HepG2 (cell line): Measurements from ENCODE around the gene CYP2A6. TPM values are rescaled to one million over a fixed set of nuclear protein-coding genes. Genes with fewer than 3 reads are reported as not detected.

Experiments used
- BCLAF1 ChIP-seq: fragments of 450-650 bp; IDR thresholded peaks from 2 replicates; pipeline ENCODE4 v1.6.1; 2017; ENCODE audit warnings: mild to moderate bottlenecking
- CENPX ChIP-seq: sonication (generic); formaldehyde crosslinking; IDR thresholded peaks from 2 replicates; pipeline ENCODE4 v1.9.0; 2021; ENCODE audit warnings: mild to moderate bottlenecking, missing genetic modification reagents, moderate library complexity
- HNF4A ChIP-seq: sonication (generic); formaldehyde crosslinking; IDR thresholded peaks from 2 replicates; pipeline ENCODE4 v1.4.0; 2020; ENCODE audit warnings: missing genetic modification reagents
- HOXA9 ChIP-seq: sonication (generic); formaldehyde crosslinking; IDR thresholded peaks from 2 replicates; pipeline ENCODE4 v1.8.1; 2022; ENCODE audit warnings: missing genetic modification reagents, mild to moderate bottlenecking, moderate library complexity, borderline replicate concordance
- NBN ChIP-seq: fragments of 450-650 bp; conservative IDR thresholded peaks from 2 replicates; pipeline ENCODE4 v1.6.1; 2017
- PAX8 ChIP-seq: sonication (generic); formaldehyde crosslinking; IDR thresholded peaks from 2 replicates; pipeline ENCODE4 v1.8.0; 2022; ENCODE audit warnings: mild to moderate bottlenecking, missing genetic modification reagents, borderline replicate concordance
- PLRG1 ChIP-seq: fragments of 450-650 bp; conservative IDR thresholded peaks from 2 replicates; pipeline ENCODE4 v1.6.1; 2016
- PRPF4 ChIP-seq: fragments of 200-400 bp; formaldehyde crosslinking; IDR thresholded peaks from 2 replicates; pipeline ENCODE4 v1.6.1; 2016; ENCODE audit warnings: low read length, low read depth; ENCODE audit not compliant: poor library complexity, severe bottlenecking
- STAT6 ChIP-seq: sonication (generic); formaldehyde crosslinking; IDR thresholded peaks from 2 replicates; pipeline ENCODE4 v1.4.0; 2020; ENCODE audit warnings: missing genetic modification reagents, mild to moderate bottlenecking, borderline replicate concordance
- TEF ChIP-seq: sonication (generic); formaldehyde crosslinking; IDR thresholded peaks from 2 replicates; pipeline ENCODE4 v1.5.0; 2020; ENCODE audit warnings: missing genetic modification reagents
- ZGPAT ChIP-seq: IDR thresholded peaks from 2 replicates; pipeline ENCODE4 v1.6.1; 2016; ENCODE audit warnings: mild to moderate bottlenecking
- ZIK1 ChIP-seq: sonication (generic); formaldehyde crosslinking; IDR thresholded peaks from 2 replicates; pipeline ENCODE4 v1.5.0; 2020; ENCODE audit warnings: mild to moderate bottlenecking, low read depth, missing genetic modification reagents, borderline replicate concordance
- ZNF746 ChIP-seq: sonication (generic); formaldehyde crosslinking; IDR thresholded peaks from 2 replicates; pipeline ENCODE4 v1.8.0; 2022; ENCODE audit warnings: mild to moderate bottlenecking, missing genetic modification reagents
- ZNF781 ChIP-seq: sonication (generic); formaldehyde crosslinking; IDR thresholded peaks from 2 replicates; pipeline ENCODE4 v1.5.1; 2020; ENCODE audit warnings: borderline replicate concordance, mild to moderate bottlenecking, missing genetic modification reagents; ENCODE audit errors: not compliant biosample characterization
- ZNF792 ChIP-seq: IDR thresholded peaks from 2 replicates; pipeline ENCODE4 v1.6.1; 2016
- ZSCAN12 ChIP-seq: sonication (generic); formaldehyde crosslinking; IDR thresholded peaks from 2 replicates; pipeline ENCODE4 v1.9.0; 2021; ENCODE audit warnings: mild to moderate bottlenecking, missing genetic modification reagents
- ZSCAN22 ChIP-seq: sonication (generic); formaldehyde crosslinking; IDR thresholded peaks from 2 replicates; pipeline ENCODE4 v1.4.0; 2020; ENCODE audit warnings: mild to moderate bottlenecking, missing genetic modification reagents
- polyA plus RNA-seq, 8 experiments: library from polyadenylated mRNA; depleted of rRNA in 3 of 8; stranded (reverse) in 7 of 8; unstranded in 1 of 8; fragments of >200 nt; fragmentation: Illumina TruSeq in 4 of 8; extraction: Trizol in 4 of 8; gene quantifications; 2 replicates each; pipeline versions ENCODE4 v1.2.1 to v1.2.3, GENCODE V29; 2011 to 2016; ENCODE audit warnings: low read depth in 4 of 8, missing spikeins in 1 of 8, mixed read lengths in 1 of 8; ENCODE audit not compliant: insufficient read depth in 1 of 8
- total RNA-seq, 5 experiments: library from RNA; depleted of rRNA; stranded (reverse); fragments of >200 nt; fragmentation: Illumina TruSeq; extraction: Trizol; gene quantifications; 2 replicates each; pipeline ENCODE4 v1.2.3, GENCODE V29; 2016; ENCODE audit warnings: low read depth in 1 of 5

The CYP2A6 gene
- total and polyA plus RNA-seq, 2 of the 13 experiments (the other 11 are each of a cell fraction or from before 2014, with no cell fraction given): not detected

GRCh38 chr19:40797963-40798682 is 52.1 kb downstream of the CYP2A6 start (continued):
- no peak for TF ChIP-seq BCLAF1
- TF ChIP-seq ZSCAN22: no peak
- TF ChIP-seq ZNF746: peak; percentile 60
- TF ChIP-seq ZSCAN12 (CRISPR knock-in tag): 0 out of 2 replicates have a peak, but pooled peaks have one; percentile 75
- TF ChIP-seq HNF4A (CRISPR knock-in tag): peak; percentile 85; the same call in 1 of the 2 replicates
- no peak for TF ChIP-seq HOXA9
- TF ChIP-seq ZNF792: 0 out of 2 replicates have a peak, but pooled peaks have one; percentile 82
- TF ChIP-seq ZNF781 (CRISPR knock-in tag): no peak
- no peak for TF ChIP-seq PRPF4
- TF ChIP-seq STAT6: 0 out of 2 replicates have a peak, but pooled peaks have one; percentile 18
- TF ChIP-seq ZGPAT: peak; percentile 55
- no peak for TF ChIP-seq NBN
- TF ChIP-seq PLRG1: no peak
- no peak for TF ChIP-seq ZIK1 (CRISPR knock-in tag)
- no peak for TF ChIP-seq CENPX (CRISPR knock-in tag)
- no peak for TF ChIP-seq PAX8
- TF ChIP-seq TEF (CRISPR knock-in tag): no peak; the same call in 1 of the 2 replicates
